HG02884 (cell line): Measurements from ENCODE around the gene MYNN.

Experiments
- ATAC-seq: cut with Tn5 transposase; IDR thresholded peaks from one replicate; pipeline ENCODE4 v1.9.1; 2021; ENCODE audit warnings: mild to moderate bottlenecking, moderate library complexity; ENCODE audit not compliant: unreplicated experiment

Gene MYNN

DNA sequence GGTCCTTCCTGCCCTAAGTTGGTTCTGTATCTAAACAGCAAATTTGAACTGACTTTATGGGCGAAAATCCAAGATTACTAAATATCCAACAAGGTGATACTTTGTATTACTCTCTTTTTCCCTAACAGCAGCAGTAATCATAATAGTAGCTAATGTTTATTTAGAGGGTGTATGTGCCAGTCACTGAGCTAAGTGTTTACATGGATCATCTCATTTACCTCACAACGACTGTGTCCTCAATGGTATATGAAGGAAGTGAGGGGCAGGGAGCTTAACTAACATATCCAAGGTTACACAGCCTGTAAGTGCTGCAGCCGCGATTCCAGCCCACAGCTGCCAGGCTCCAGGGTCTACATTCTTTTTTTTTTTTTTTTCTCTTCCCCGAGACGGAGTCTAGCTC is 49.8 kb downstream of the MYNN start:
- no peak for ATAC-seq

- no peak for ATAC-seq
These were observed 52.1 kb downstream of the MYNN start for GRCh38 chr3:169825316-169825715.

GRCh38 chr3:169827712-169828111 is 54.5 kb downstream of the MYNN start:
- ATAC-seq = no peak

GRCh38 chr3:169835533-169835932 is 62.3 kb downstream of the MYNN start:
- ATAC-seq = peak; percentile 23

- ATAC-seq = peak; percentile 89
These were observed 63.1 kb downstream of the MYNN start for GRCh38 chr3:169836078-169836941.

- no peak for ATAC-seq
These were observed 63.7 kb downstream of the MYNN start for GRCh38 chr3:169836942-169837275.

- ATAC-seq = no peak
These were observed 65.4 kb downstream of the MYNN start for GRCh38 chr3:169838511-169839030.
